PFSK-1 (cell line): ENCODE data around the gene GOLIM4.

Source experiments
- POLR2AphosphoS5 ChIP-seq: IDR thresholded peaks from 2 replicates; pipeline ENCODE4 v1.6.1; 2012; ENCODE audit warnings: low read depth, mild to moderate bottlenecking, control low read depth, low read length, moderate library complexity
- TAF1 ChIP-seq: IDR thresholded peaks from 2 replicates; pipeline ENCODE4 v1.6.1; 2012; ENCODE audit warnings: low read length, control low read depth, borderline replicate concordance; ENCODE audit not compliant: insufficient read depth
- TF ChIP-seq, protein P1 (sequence below), 2 experiments: IDR thresholded peaks; 2 replicates each; pipeline versions ENCODE4 v1.6.1 to v1.8.0; 2011 to 2012; ENCODE audit warnings: low read depth in 2 of 2, low read length in 2 of 2, control low read depth in 1 of 2, inconsistent platforms in 1 of 2, mild to moderate bottlenecking in 1 of 2, moderate library complexity in 1 of 2; ENCODE audit not compliant: insufficient read depth in 1 of 2

DNA sequence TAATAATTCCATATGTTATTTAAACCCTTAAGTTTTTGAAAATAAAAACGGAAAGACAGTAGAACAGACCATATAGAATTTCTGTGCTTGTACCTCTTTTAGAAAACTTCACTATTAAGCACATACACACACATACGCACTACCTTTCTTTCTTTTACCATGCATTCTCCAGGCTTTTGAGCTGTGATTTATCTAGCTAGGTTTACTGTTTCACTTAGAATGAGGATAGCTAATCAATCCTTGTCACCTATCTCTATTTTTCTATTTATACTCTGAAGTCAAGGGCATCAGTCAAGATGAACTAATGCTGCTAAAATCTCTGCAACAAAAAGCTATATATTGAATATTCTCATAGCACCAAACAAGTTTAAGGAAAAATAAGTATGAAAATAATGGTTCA is 43.2 kb downstream of the GOLIM4 start:
- TF ChIP-seq POLR2AphosphoS5 (no peak), TAF1 (no peak)
- TF ChIP-seq, protein P1, sequence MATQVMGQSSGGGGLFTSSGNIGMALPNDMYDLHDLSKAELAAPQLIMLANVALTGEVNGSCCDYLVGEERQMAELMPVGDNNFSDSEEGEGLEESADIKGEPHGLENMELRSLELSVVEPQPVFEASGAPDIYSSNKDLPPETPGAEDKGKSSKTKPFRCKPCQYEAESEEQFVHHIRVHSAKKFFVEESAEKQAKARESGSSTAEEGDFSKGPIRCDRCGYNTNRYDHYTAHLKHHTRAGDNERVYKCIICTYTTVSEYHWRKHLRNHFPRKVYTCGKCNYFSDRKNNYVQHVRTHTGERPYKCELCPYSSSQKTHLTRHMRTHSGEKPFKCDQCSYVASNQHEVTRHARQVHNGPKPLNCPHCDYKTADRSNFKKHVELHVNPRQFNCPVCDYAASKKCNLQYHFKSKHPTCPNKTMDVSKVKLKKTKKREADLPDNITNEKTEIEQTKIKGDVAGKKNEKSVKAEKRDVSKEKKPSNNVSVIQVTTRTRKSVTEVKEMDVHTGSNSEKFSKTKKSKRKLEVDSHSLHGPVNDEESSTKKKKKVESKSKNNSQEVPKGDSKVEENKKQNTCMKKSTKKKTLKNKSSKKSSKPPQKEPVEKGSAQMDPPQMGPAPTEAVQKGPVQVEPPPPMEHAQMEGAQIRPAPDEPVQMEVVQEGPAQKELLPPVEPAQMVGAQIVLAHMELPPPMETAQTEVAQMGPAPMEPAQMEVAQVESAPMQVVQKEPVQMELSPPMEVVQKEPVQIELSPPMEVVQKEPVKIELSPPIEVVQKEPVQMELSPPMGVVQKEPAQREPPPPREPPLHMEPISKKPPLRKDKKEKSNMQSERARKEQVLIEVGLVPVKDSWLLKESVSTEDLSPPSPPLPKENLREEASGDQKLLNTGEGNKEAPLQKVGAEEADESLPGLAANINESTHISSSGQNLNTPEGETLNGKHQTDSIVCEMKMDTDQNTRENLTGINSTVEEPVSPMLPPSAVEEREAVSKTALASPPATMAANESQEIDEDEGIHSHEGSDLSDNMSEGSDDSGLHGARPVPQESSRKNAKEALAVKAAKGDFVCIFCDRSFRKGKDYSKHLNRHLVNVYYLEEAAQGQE (IDR thresholded peaks at IDR 0.05; ENCODE audit: insufficient read depth in 1 of 2, low read depth in 2 of 2, low read length in 2 of 2), result no peak
